Mesenchymal stem cell (in vitro differentiated cells and primary cell): ENCODE results near the gene MRC2.

Experiments used
- DNase-seq: peaks from one replicate; pipeline ENCODE4 v3.0.0-alpha.2; 2013
- H2AFZ ChIP-seq: one replicate; pipeline ENCODE4 v1.6.1; 2013; ENCODE audit warnings: low read depth, mild to moderate bottlenecking, control low read depth, inconsistent platforms, low read length, moderate library complexity
- H2AK5ac ChIP-seq: 2 replicates; pipeline ENCODE4 v1.6.1; 2013; ENCODE audit warnings: low read length, moderate library complexity, mild to moderate bottlenecking, inconsistent platforms; ENCODE audit not compliant: severe bottlenecking
- H2BK120ac ChIP-seq: one replicate; pipeline ENCODE4 v1.6.1; 2013; ENCODE audit warnings: low read depth, mild to moderate bottlenecking, inconsistent platforms, low read length, moderate library complexity
- H2BK12ac ChIP-seq, 2 experiments: one replicate each; pipeline ENCODE4 v1.6.1; 2013; ENCODE audit warnings: inconsistent platforms in 2 of 2, low read length in 2 of 2, mild to moderate bottlenecking in 2 of 2, moderate library complexity in 2 of 2, control low read depth in 1 of 2
- H2BK15ac ChIP-seq: one replicate; pipeline ENCODE4 v1.6.1; 2013; ENCODE audit warnings: mild to moderate bottlenecking, low read depth, inconsistent platforms; ENCODE audit not compliant: poor library complexity, severe bottlenecking
- H2BK5ac ChIP-seq: 2 replicates; pipeline ENCODE4 v1.6.1; 2013; ENCODE audit warnings: low read depth, mild to moderate bottlenecking, low read length, control low read depth, inconsistent platforms; ENCODE audit not compliant: poor library complexity, severe bottlenecking
- H3K14ac ChIP-seq, 2 experiments: one replicate each; pipeline ENCODE4 v1.6.1; 2013; ENCODE audit warnings: inconsistent platforms in 2 of 2, low read length in 2 of 2, control low read depth in 1 of 2, mild to moderate bottlenecking in 1 of 2, moderate library complexity in 1 of 2
- H3K18ac ChIP-seq, 2 experiments: one replicate each; pipeline ENCODE4 v1.6.1; 2013; ENCODE audit warnings: inconsistent platforms in 2 of 2, low read length in 2 of 2, control low read depth in 1 of 2, low read depth in 1 of 2, mild to moderate bottlenecking in 1 of 2
- H3K23ac ChIP-seq, 2 experiments: one replicate each; pipeline ENCODE4 v1.6.1; 2013; ENCODE audit warnings: inconsistent platforms in 2 of 2, low read length in 2 of 2, mild to moderate bottlenecking in 2 of 2, moderate library complexity in 2 of 2, control low read depth in 1 of 2
- H3K27ac ChIP-seq: 2 replicates; pipeline ENCODE4 v1.5.1; 2013; ENCODE audit warnings: mild to moderate bottlenecking, moderate library complexity, low read length, control low read depth, inconsistent platforms; ENCODE audit not compliant: poor library complexity, severe bottlenecking
- H3K27me3 ChIP-seq, 2 experiments: 2 replicates each; pipeline versions ENCODE4 v1.6.1 to v1.7.0; 2013; ENCODE audit warnings: low read length in 2 of 2, mild to moderate bottlenecking in 2 of 2, moderate library complexity in 2 of 2, control low read depth in 1 of 2, inconsistent platforms in 1 of 2; ENCODE audit not compliant: control insufficient read depth in 1 of 2, insufficient read depth in 1 of 2
- H3K36me3 ChIP-seq, 2 experiments: 2 replicates each; pipeline versions ENCODE4 v1.6.1 to v1.7.0; 2013; ENCODE audit warnings: low read length in 2 of 2, control low read depth in 1 of 2, inconsistent platforms in 1 of 2, low read depth in 1 of 2, mild to moderate bottlenecking in 1 of 2; ENCODE audit not compliant: insufficient read depth in 2 of 2, control insufficient read depth in 1 of 2
- H3K4ac ChIP-seq, 2 experiments: one replicate each; pipeline ENCODE4 v1.6.1; 2013; ENCODE audit warnings: inconsistent platforms in 2 of 2, low read length in 2 of 2, mild to moderate bottlenecking in 2 of 2, moderate library complexity in 2 of 2, control low read depth in 1 of 2, low read depth in 1 of 2
- H3K4me1 ChIP-seq: 2 replicates; pipeline ENCODE4 v1.6.1; 2013; ENCODE audit warnings: low read depth, low read length, control low read depth; ENCODE audit not compliant: control insufficient read depth, insufficient read depth
- H3K4me2 ChIP-seq: 2 replicates; pipeline ENCODE4 v1.6.1; 2013; ENCODE audit warnings: low read length, mild to moderate bottlenecking, inconsistent platforms; ENCODE audit not compliant: poor library complexity, severe bottlenecking
- H3K4me3 ChIP-seq, 2 experiments: 2 replicates each; pipeline versions ENCODE4 v1.5.1 to v1.7.0; 2013; ENCODE audit warnings: low read length in 2 of 2, mild to moderate bottlenecking in 2 of 2, control low read depth in 1 of 2, low read depth in 1 of 2; ENCODE audit not compliant: insufficient read depth in 1 of 2
- H3K79me1 ChIP-seq: replicated peaks from 2 replicates; pipeline ENCODE4 v1.6.1; 2013; ENCODE audit warnings: mild to moderate bottlenecking, control low read depth, low read length, inconsistent platforms; ENCODE audit not compliant: poor library complexity, severe bottlenecking
- H3K9ac ChIP-seq: 2 replicates; pipeline ENCODE4 v1.7.0; 2013; ENCODE audit warnings: mild to moderate bottlenecking, low read length, moderate library complexity
- H3K9me3 ChIP-seq: 2 replicates; pipeline ENCODE4 v1.7.0; 2013; ENCODE audit warnings: mild to moderate bottlenecking, low read length; ENCODE audit not compliant: control insufficient read depth
- H4K8ac ChIP-seq: one replicate; pipeline ENCODE4 v1.6.1; 2013; ENCODE audit warnings: inconsistent platforms, mild to moderate bottlenecking, low read length, moderate library complexity
- H4K91ac ChIP-seq: one replicate; pipeline ENCODE4 v1.6.1; 2013; ENCODE audit warnings: mild to moderate bottlenecking, low read length, inconsistent platforms
- WGBS: methylation state at CpG from one replicate; pipeline ENCODE4 v1.1.7; 2013; ENCODE audit warnings: mixed read lengths; 5-methylcytosine and 5-hydroxymethylcytosine counted together

MRC2 gene

DNA sequence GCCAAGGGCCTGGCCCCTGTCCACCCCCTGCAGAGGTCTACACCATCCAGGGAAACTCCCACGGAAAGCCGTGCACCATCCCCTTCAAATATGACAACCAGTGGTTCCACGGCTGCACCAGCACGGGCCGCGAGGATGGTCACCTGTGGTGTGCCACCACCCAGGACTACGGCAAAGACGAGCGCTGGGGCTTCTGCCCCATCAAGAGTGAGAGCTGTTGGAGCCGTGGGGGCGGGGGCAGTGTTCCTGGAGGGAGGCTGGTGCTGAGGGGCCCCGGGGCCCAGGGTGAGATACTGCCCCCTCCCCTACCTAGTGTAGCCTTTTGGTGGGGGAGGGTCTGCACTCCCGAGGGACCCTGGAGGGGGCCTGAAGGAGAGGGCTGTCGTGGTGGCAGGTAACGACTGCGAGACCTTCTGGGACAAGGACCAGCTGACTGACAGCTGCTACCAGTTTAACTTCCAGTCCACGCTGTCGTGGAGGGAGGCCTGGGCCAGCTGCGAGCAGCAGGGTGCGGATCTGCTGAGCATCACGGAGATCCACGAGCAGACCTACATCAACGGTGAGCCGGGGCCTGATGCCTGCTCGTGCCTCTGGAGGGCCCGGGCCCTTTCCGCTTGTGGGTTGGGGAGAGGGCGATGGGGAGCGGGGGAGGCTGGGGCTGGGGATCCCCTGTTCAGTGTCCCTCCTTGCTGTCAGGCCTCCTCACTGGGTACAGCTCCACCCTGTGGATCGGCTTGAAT lies 38.8 kb downstream of the MRC2 start:
- H3K4me3 ChIP-seq: no peak overlapping the region
- H3K18ac ChIP-seq: peak overlapping the region in 1 of 2 experiments; percentile 5
- no peak overlapping the region for H2BK15ac ChIP-seq
- no peak overlapping the region for H3K9ac ChIP-seq
- 94% methylated on average over 28 of the region's 30 CpGs for WGBS
- H3K79me1 ChIP-seq: peaks cover 46% of the 10 kb centered on the region
- H3K27me3 ChIP-seq: no peaks in the 10 kb centered on the region
- no peak overlapping the region for H2BK12ac ChIP-seq
- H3K23ac ChIP-seq: no peak overlapping the region
- DNase-seq: no peak
- no peaks in the 10 kb centered on the region for H3K9me3 ChIP-seq
- no peak overlapping the region for H2AK5ac ChIP-seq
- H3K36me3 ChIP-seq: peaks cover 50 to 62% of the 10 kb centered on the region in 2 experiments
- no peak overlapping the region for H2AFZ ChIP-seq
- peak overlapping the region in 1 of 2 experiments; percentile 52 for H3K4ac ChIP-seq
- peaks cover 10% of the 10 kb centered on the region for H3K4me1 ChIP-seq
- H3K14ac ChIP-seq: no peak overlapping the region
- no peak overlapping the region for H4K91ac ChIP-seq
- H4K8ac ChIP-seq: no peak overlapping the region
- H3K27ac ChIP-seq: no peak overlapping the region
- no peak overlapping the region for H3K4me2 ChIP-seq
- no peak overlapping the region for H2BK120ac ChIP-seq
- no peak overlapping the region for H2BK5ac ChIP-seq

- no peak overlapping the region for H3K4me2 ChIP-seq
- H2BK120ac ChIP-seq: no peak overlapping the region
- no peaks in the 10 kb centered on the region for H3K27me3 ChIP-seq
- no peak overlapping the region for H3K18ac ChIP-seq
- H4K8ac ChIP-seq: no peak overlapping the region
- no peak overlapping the region for H2BK5ac ChIP-seq
- peaks cover 54% of the 10 kb centered on the region for H3K79me1 ChIP-seq
- no peak overlapping the region for H3K23ac ChIP-seq
- H3K9me3 ChIP-seq: no peaks in the 10 kb centered on the region
- H3K4me3 ChIP-seq: no peak overlapping the region
- WGBS: 96% methylated on average over 37 of the region's 40 CpGs
- H3K27ac ChIP-seq: no peak overlapping the region
- no peak overlapping the region for H2AK5ac ChIP-seq
- H3K4me1 ChIP-seq: peaks cover 16% of the 10 kb centered on the region
- no peak overlapping the region for H2BK15ac ChIP-seq
- H3K14ac ChIP-seq: no peak overlapping the region
- H3K9ac ChIP-seq: no peak overlapping the region
- H2AFZ ChIP-seq: no peak overlapping the region
- peaks cover 58 to 70% of the 10 kb centered on the region in 2 experiments for H3K36me3 ChIP-seq
- peak overlapping the region; percentile 37 for H4K91ac ChIP-seq
- no peak overlapping the region for H2BK12ac ChIP-seq
- no peak overlapping the region for H3K4ac ChIP-seq
- DNase-seq: no peak
These were observed 39.5 kb downstream of the MRC2 start for GRCh38 chr17:62666801-62667591.

DNA sequence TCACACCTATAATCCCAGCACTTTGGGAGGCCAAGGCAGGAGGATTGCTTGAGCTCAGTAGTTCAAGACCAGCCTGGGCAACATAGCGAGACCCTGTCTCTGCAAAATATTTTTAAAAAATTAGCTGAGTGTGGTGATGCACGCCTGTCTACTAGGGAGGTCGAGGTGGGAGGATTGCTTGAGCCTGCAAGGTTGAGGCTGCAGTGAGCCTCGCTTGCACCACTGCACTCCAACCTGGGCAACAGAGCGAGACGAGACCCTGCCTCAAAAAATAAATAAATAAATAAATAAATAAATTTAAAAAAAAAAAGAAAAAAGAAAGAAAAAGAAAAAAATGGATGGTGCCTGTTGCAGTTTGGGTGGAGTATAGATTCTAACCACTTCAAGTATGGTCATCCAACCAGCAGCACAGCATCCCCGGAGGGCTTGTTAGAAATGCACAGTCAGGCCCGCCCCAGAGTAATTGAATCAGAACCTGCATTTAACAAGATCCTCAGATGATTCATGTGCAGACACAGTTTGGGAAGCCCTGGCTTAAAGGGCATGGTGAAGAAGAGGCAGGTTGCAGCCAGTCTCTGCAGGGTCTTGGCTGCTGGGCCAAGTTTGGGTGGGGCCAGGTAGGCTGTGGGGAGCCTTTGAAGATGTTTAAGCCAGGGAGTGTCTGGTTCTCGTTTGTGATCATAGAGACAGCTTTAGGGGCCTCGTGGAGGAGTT lies 40.8 kb downstream of the MRC2 start:
- no peak overlapping the region for H4K91ac ChIP-seq
- no peaks in the 10 kb centered on the region for H3K27me3 ChIP-seq
- no peak overlapping the region for H2BK5ac ChIP-seq
- H3K4me1 ChIP-seq: peaks cover 16% of the 10 kb centered on the region
- no peak overlapping the region for H3K18ac ChIP-seq
- H3K79me1 ChIP-seq: peaks cover 61% of the 10 kb centered on the region
- H3K4me3 ChIP-seq: no peak overlapping the region
- H2BK12ac ChIP-seq: no peak overlapping the region
- no peaks in the 10 kb centered on the region for H3K9me3 ChIP-seq
- no peak overlapping the region for H2BK15ac ChIP-seq
- no peak overlapping the region for H3K23ac ChIP-seq
- H2BK120ac ChIP-seq: no peak overlapping the region
- no peak overlapping the region for H3K27ac ChIP-seq
- H4K8ac ChIP-seq: no peak overlapping the region
- 87% methylated on average over 7 of the region's 10 CpGs for WGBS
- H2AFZ ChIP-seq: no peak overlapping the region
- no peak overlapping the region for H3K9ac ChIP-seq
- no peak overlapping the region for H3K14ac ChIP-seq
- H3K4ac ChIP-seq: no peak overlapping the region
- no peak overlapping the region for H3K4me2 ChIP-seq
- no peak for DNase-seq
- H2AK5ac ChIP-seq: no peak overlapping the region
- H3K36me3 ChIP-seq: peaks cover 68 to 80% of the 10 kb centered on the region in 2 experiments
